ENCODE results near the gene B3GAT1.

DNA sequence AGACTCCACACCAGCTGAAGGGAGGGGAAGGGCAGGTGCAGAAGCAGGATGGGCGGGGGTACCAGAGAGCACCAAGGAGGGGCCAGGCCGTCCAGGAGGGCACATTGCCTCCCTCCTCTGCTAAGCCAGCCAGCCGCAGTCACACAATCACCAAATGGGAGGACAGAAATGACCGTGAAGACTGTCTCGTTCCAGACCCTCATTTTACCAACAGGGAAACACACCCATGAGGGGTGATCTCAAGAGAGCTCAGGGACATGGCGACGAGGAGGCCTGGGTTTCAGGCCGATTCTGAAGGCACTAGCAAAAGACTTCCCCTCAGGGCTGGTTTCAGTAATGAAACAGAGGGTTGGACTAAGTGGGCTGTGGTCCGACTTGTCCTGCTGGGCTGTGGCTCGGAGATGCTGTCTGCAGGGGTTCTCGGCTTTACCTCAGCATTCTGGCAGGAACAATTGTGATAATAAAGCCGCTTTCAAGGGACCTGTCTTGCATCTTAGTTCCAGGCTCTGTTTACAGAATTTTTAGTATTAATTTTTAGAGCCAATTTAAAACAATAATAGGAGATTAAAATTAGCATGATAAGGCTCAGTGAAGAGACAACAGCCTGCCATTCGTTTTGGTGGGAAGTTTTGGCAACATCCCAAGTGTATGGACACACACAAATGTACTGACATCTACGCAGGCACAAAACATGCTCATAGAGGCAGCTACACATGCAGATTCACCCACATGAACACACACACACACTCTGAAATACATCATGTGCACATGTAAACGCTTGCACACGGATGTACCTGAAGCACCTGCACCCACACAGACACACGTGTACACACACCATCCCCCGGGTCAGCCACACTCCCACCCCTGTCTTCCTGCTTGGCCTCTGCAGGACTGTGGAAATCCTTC lies 2.0 kb upstream of the B3GAT1 start:
- no peak for TF ChIP-seq CTCF (IDR thresholded peaks at IDR 0.05; ENCODE audit: insufficient read depth, low read depth, low read length)
- no peak for TF ChIP-seq EZH2 (IDR thresholded peaks at IDR 0.05; ENCODE audit: insufficient read depth, low read length)
